PC-3 (cell line): ENCODE measurements around the gene AFDN.

ENCODE experiments used
- CTCF ChIP-seq: fragments of 300-600 bp; sonication (generic); conservative IDR thresholded peaks from 2 replicates; pipeline ENCODE4 v1.5.1; 2017; ENCODE audit warnings: antibody characterized with exemption, low read depth, mild to moderate bottlenecking, low read length
- EZH2 ChIP-seq: fragments of 300-600 bp; sonication (generic); IDR thresholded peaks from one replicate; pipeline ENCODE4 v1.6.1; 2017; ENCODE audit warnings: antibody characterized with exemption, mild to moderate bottlenecking, low read length; ENCODE audit not compliant: unreplicated experiment

GRCh38 chr6:167794161-167795157 lies 32.3 kb upstream of the AFDN start:
- no peak for TF ChIP-seq CTCF
- TF ChIP-seq EZH2 = no peak
